Right renal cortex interstitium (tissue), 3 donors: ENCODE results near the gene SHB. TPM values are rescaled to one million over a fixed set of nuclear protein-coding genes. Genes with fewer than 3 reads are reported as not detected.

Source experiments
- DNase-seq, 3 donors: peaks; one replicate each; pipeline ENCODE4 v3.0.0-alpha.2; 2013; ENCODE audit warnings: low read depth in 3 of 3, low spot score in 2 of 3
- polyA plus RNA-seq, 3 donors: library from polyadenylated mRNA; unstranded; fragments of 120-200 nt; gene quantifications; one replicate each; pipeline ENCODE4 v1.2.1, GENCODE V29; 2013; ENCODE audit not compliant: insufficient read length in 3 of 3

The SHB gene
- polyA plus RNA-seq, 3 donors, result 14.1 to 17.5 (median 14.5) TPM

- no peak for DNase-seq
Measured at GRCh38 chr9:37942621-37943344, 126.2 kb downstream of the SHB start.

- no peak for DNase-seq
Measured at GRCh38 chr9:37941253-37941652, 127.8 kb downstream of the SHB start.

GRCh38 chr9:37939575-37940095, 129.4 kb downstream of the SHB start:
- no peak for DNase-seq

- DNase-seq, result peak in 2 of 3 donors; percentile 48 to 57
Measured at GRCh38 chr9:37938121-37938891, 130.7 kb downstream of the SHB start.

GRCh38 chr9:37937366-37937765, 131.7 kb downstream of the SHB start:
- no peak for DNase-seq

GRCh38 chr9:37936965-37937364, 132.1 kb downstream of the SHB start:
- no peak for DNase-seq

- no peak for DNase-seq
Measured at GRCh38 chr9:37936376-37936775, 132.7 kb downstream of the SHB start.

- no peak for DNase-seq
Measured at GRCh38 chr9:37935096-37935495, 133.9 kb downstream of the SHB start.

- no peak for DNase-seq
Measured at GRCh38 chr9:37931592-37931991, 137.4 kb downstream of the SHB start.

- DNase-seq, result no peak
Measured at GRCh38 chr9:37929441-37929895, 139.6 kb downstream of the SHB start.

- DNase-seq, result no peak
Measured at GRCh38 chr9:37928552-37929430, 140.2 kb downstream of the SHB start.

GRCh38 chr9:37927601-37928551, 141.2 kb downstream of the SHB start:
- no peak for DNase-seq

- DNase-seq, result no peak
Measured at GRCh38 chr9:37927132-37927531, 141.9 kb downstream of the SHB start.

- no peak for DNase-seq
Measured at GRCh38 chr9:37926737-37927118, 142.3 kb downstream of the SHB start.

- no peak for DNase-seq
Measured at GRCh38 chr9:37925786-37926736, 143.0 kb downstream of the SHB start.

- DNase-seq, result no peak
Measured at GRCh38 chr9:37925006-37925405, 144.0 kb downstream of the SHB start.

- no peak for DNase-seq
Measured at GRCh38 chr9:37924538-37924937, 144.5 kb downstream of the SHB start.

GRCh38 chr9:37923796-37924427, 145.1 kb downstream of the SHB start:
- no peak for DNase-seq
